ENCODE results near the gene LNX1. TPM values are rescaled to one million over a fixed set of nuclear protein-coding genes. Genes with fewer than 3 reads are reported as not detected.
A peak's percentile ranks its signal among the peaks of the same experiment; 100 is the strongest.

The LNX1 gene
- total and polyA plus RNA-seq, 2 of the 13 experiments (the other 11 are each of a cell fraction or from before 2014, with no cell fraction given): 0.49 TPM

DNA sequence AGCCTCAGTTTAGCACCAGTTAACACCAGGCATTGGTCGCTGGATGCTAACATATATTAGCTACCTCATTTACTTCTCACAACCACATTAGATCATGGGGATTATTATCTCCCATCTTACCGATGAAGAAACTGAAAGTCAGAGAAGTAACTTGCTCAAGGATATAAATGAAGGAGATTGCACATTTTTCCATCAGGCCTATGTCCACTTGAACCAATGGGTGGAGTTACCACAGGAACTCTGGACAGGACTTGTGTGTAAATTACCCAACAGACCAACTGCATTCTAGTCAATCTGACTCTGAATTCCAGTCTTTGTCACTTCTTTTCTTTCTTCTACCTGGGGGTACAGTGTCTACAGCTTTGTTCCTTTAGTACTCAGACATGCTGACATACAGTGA is 1.8 kb downstream of the LNX1 start:
- no peaks in the 10 kb centered on the region for H3K79me2 ChIP-seq (ENCODE audit: insufficient read depth, low read length)
- ChIA-PET POLR2A (no interaction called here), CTCF (ENCODE audit: low intra/inter-chr PET ratio, low total read pairs) (no interaction called here)
- BruUV-seq (replicated peaks): no TSS peak
- no peak overlapping the region for H3K9ac ChIP-seq (ENCODE audit: insufficient read depth, low read depth, low read length)
- WGBS (ENCODE audit: low lambda C conversion rate): 62% methylated on average over 2 of the region's 2 CpGs
- no peaks in the 10 kb centered on the region for H3K27me3 ChIP-seq (ENCODE audit: control insufficient read depth in 1 of 2, insufficient read depth in 2 of 2, low read length in 2 of 2)
- intact Hi-C loops (cut with micrococcal nuclease; ENCODE audit: unreplicated experiment): no loop called here
- no peak overlapping the region for H3K4me2 ChIP-seq (ENCODE audit: low read depth, low read length)
- H4K20me1 ChIP-seq (ENCODE audit: insufficient read depth, low read length): no peaks in the 10 kb centered on the region
- no peak for FAIRE-seq
- DNase-seq (ENCODE audit: low spot score): no peak
- no peaks in the 10 kb centered on the region for H3K36me3 ChIP-seq (replicated peaks in 1 of 2; ENCODE audit: control insufficient read depth in 1 of 2, insufficient read depth in 2 of 2, low read length in 2 of 2)
- ATAC-seq: no peak
- peaks cover 75% of the 10 kb centered on the region for H3K4me1 ChIP-seq (ENCODE audit: insufficient read depth, low read length)
- TF ChIP-seq TCF7L2 (IDR thresholded peaks at IDR 0.05; ENCODE audit: low read depth, low read length): no peak
- TF ChIP-seq FOXP1 (IDR thresholded peaks at IDR 0.05): no peak
- no peak for TF ChIP-seq FOXP1 (CRISPR knock-in tag; IDR thresholded peaks at IDR 0.05)
- TF ChIP-seq, protein P1, sequence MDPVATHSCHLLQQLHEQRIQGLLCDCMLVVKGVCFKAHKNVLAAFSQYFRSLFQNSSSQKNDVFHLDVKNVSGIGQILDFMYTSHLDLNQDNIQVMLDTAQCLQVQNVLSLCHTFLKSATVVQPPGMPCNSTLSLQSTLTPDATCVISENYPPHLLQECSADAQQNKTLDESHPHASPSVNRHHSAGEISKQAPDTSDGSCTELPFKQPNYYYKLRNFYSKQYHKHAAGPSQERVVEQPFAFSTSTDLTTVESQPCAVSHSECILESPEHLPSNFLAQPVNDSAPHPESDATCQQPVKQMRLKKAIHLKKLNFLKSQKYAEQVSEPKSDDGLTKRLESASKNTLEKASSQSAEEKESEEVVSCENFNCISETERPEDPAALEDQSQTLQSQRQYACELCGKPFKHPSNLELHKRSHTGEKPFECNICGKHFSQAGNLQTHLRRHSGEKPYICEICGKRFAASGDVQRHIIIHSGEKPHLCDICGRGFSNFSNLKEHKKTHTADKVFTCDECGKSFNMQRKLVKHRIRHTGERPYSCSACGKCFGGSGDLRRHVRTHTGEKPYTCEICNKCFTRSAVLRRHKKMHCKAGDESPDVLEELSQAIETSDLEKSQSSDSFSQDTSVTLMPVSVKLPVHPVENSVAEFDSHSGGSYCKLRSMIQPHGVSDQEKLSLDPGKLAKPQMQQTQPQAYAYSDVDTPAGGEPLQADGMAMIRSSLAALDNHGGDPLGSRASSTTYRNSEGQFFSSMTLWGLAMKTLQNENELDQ (CRISPR knock-in tag; IDR thresholded peaks at IDR 0.05; ENCODE audit: borderline replicate concordance): no peak
- TF ChIP-seq HNF4A (CRISPR knock-in tag; IDR thresholded peaks at IDR 0.05): peak; percentile 9; the same call in 1 of the 2 replicates
- TF ChIP-seq RFX3 (CRISPR knock-in tag; IDR thresholded peaks at IDR 0.05): no peak
- peak; percentile 41; the same call in 1 of the 2 replicates for TF ChIP-seq ZNF629 (CRISPR knock-in tag; conservative IDR thresholded peaks at IDR 0.05)
- TF ChIP-seq ONECUT2 (CRISPR knock-in tag; IDR thresholded peaks at IDR 0.05): no peak
- no peak for TF ChIP-seq ZNF383 (CRISPR knock-in tag; IDR thresholded peaks at IDR 0.05; ENCODE audit: borderline replicate concordance)
- TF ChIP-seq NR3C1 (CRISPR knock-in tag; IDR thresholded peaks at IDR 0.05): no peak
- no peak for TF ChIP-seq PAX8 (CRISPR knock-in tag; IDR thresholded peaks at IDR 0.05; ENCODE audit: borderline replicate concordance)
- TF ChIP-seq, protein P2, sequence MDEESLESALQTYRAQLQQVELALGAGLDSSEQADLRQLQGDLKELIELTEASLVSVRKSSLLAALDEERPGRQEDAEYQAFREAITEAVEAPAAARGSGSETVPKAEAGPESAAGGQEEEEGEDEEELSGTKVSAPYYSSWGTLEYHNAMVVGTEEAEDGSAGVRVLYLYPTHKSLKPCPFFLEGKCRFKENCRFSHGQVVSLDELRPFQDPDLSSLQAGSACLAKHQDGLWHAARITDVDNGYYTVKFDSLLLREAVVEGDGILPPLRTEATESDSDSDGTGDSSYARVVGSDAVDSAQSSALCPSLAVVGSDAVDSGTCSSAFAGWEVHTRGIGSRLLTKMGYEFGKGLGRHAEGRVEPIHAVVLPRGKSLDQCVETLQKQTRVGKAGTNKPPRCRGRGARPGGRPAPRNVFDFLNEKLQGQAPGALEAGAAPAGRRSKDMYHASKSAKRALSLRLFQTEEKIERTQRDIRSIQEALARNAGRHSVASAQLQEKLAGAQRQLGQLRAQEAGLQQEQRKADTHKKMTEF (CRISPR knock-in tag; IDR thresholded peaks at IDR 0.05): no peak
- no peak for TF ChIP-seq POGZ (CRISPR knock-in tag; IDR thresholded peaks at IDR 0.05)
- TF ChIP-seq, protein P3, sequence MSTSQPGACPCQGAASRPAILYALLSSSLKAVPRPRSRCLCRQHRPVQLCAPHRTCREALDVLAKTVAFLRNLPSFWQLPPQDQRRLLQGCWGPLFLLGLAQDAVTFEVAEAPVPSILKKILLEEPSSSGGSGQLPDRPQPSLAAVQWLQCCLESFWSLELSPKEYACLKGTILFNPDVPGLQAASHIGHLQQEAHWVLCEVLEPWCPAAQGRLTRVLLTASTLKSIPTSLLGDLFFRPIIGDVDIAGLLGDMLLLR (CRISPR knock-in tag; IDR thresholded peaks at IDR 0.05): no peak
- TF ChIP-seq ZBTB20 (CRISPR knock-in tag; IDR thresholded peaks at IDR 0.05; ENCODE audit: borderline replicate concordance, low read depth): no peak
- TF ChIP-seq FOXJ3 (CRISPR knock-in tag; IDR thresholded peaks at IDR 0.05; ENCODE audit: borderline replicate concordance): no peak
- TF ChIP-seq ZNF382 (CRISPR knock-in tag; IDR thresholded peaks at IDR 0.05; ENCODE audit: borderline replicate concordance): no peak
- no peak for TF ChIP-seq ZSCAN29 (CRISPR knock-in tag; conservative IDR thresholded peaks at IDR 0.05)
- TF ChIP-seq CAMTA2 (CRISPR knock-in tag; IDR thresholded peaks at IDR 0.05; ENCODE audit: borderline replicate concordance): no peak
- in situ Hi-C loops (cut with HindIII; ENCODE audit: extremely low pct_ligation_motif_present, low pct_unique_long_range_greater_than_20kb): no loop called here
- H3K4me3 ChIP-seq (replicated peaks in 1 of 3; ENCODE audit: insufficient read depth in 1 of 3, low read depth in 2 of 3, low read length in 3 of 3): no peak overlapping the region
- H3K27ac ChIP-seq (ENCODE audit: extremely low read length, insufficient read depth, low read length): no peak overlapping the region
- no peak overlapping the region for H2AFZ ChIP-seq (ENCODE audit: low read length)
- H3K9me3 ChIP-seq (ENCODE audit: low read length): no peaks in the 10 kb centered on the region

Measured in HepG2 (cell line).